Endothelial cell of umbilical vein (primary cell): ENCODE results near the gene TAS1R2. TPM values are rescaled to one million over a fixed set of nuclear protein-coding genes. Genes with fewer than 3 reads are reported as not detected.

Experiments
- BruUV-seq: library from RNA; stranded (reverse); fragments of 400-500 nt; replicated peaks from 2 replicates; lab custom pipeline; 2021; lab: Mats Ljungman, UMichigan
- CTCF ChIA-PET: fragments of 300-600, 350-600 bp; sonication (Branson Sonifier 250); formaldehyde crosslinking; loops from one replicate; lab custom pipeline; 2021; ENCODE audit warnings: antibody characterized with exemption, inconsistent platforms; lab: Charles Lee
- POLR2A ChIA-PET: fragments of 300-600, 350-600 bp; sonication (Branson Sonifier 250); formaldehyde crosslinking; loops from one replicate; lab custom pipeline; 2021; ENCODE audit warnings: antibody characterized with exemption, inconsistent platforms; lab: Charles Lee
- DNase-seq: peaks from one replicate; pipeline ENCODE4 v3.0.0-alpha.2; 2011; ENCODE audit warnings: low read depth, low spot score
- FAIRE-seq: peaks from 2 replicates; lab custom pipeline; 2011; peaks lifted over from hg19 to GRCh38; lab: Jason Lieb, UNC
- H2AFZ ChIP-seq: 2 replicates; pipeline ENCODE4 v1.6.0; 2012; ENCODE audit warnings: low read depth, low read length, control low read depth, inconsistent platforms
- H3K27ac ChIP-seq: 2 replicates; pipeline ENCODE4 v1.5.1; 2011; ENCODE audit warnings: low read depth, mild to moderate bottlenecking, control low read depth, low read length, moderate library complexity; ENCODE audit not compliant: insufficient read depth
- H3K27me3 ChIP-seq, 2 experiments: 2 replicates each; pipeline versions ENCODE4 v1.6.0 to v1.6.1; 2011; ENCODE audit warnings: low read length in 2 of 2, mixed read lengths in 1 of 2; ENCODE audit not compliant: control insufficient read depth in 2 of 2, insufficient read depth in 2 of 2
- H3K36me3 ChIP-seq, 2 experiments: 2 replicates in 1 of 2; 3 replicates in 1 of 2; pipeline ENCODE4 v1.5.1; 2011; ENCODE audit warnings: low read length in 2 of 2, mild to moderate bottlenecking in 1 of 2, moderate library complexity in 1 of 2; ENCODE audit not compliant: control insufficient read depth in 2 of 2, insufficient read depth in 2 of 2; ENCODE audit errors: extremely low read depth in 1 of 2
- H3K4me1 ChIP-seq: 3 replicates; pipeline ENCODE4 v1.5.1; 2011; ENCODE audit warnings: mild to moderate bottlenecking, low read length; ENCODE audit not compliant: control insufficient read depth, insufficient read depth; ENCODE audit errors: extremely low read depth
- H3K4me2 ChIP-seq: 2 replicates; pipeline ENCODE4 v1.6.1; 2011; ENCODE audit warnings: low read length, control low read depth, mixed read lengths; ENCODE audit not compliant: insufficient read depth
- H3K4me3 ChIP-seq, 3 experiments: fragments of 200-600 bp in 1 of 3; sonication (generic), shearing (Covaris generic) in 1 of 3; replicated peaks in 1 of 3; 2 replicates each; pipeline ENCODE4 v1.5.1; 2011 to 2016; ENCODE audit warnings: control low read depth in 3 of 3, low read length in 3 of 3, mild to moderate bottlenecking in 2 of 3, inconsistent platforms in 1 of 3, low read depth in 1 of 3, moderate library complexity in 1 of 3; ENCODE audit not compliant: insufficient read depth in 1 of 3
- H3K79me2 ChIP-seq: 2 replicates; pipeline ENCODE4 v1.6.0; 2012; ENCODE audit warnings: low read length, inconsistent platforms; ENCODE audit not compliant: control insufficient read depth, insufficient read depth
- H3K9ac ChIP-seq: replicated peaks from 2 replicates; pipeline ENCODE3; 2011; ENCODE audit warnings: low read length, control low read depth; ENCODE audit not compliant: insufficient read depth; ENCODE audit errors: extremely low read depth
- H3K9me1 ChIP-seq: replicated peaks from 3 replicates; pipeline ENCODE4 v1.6.0; 2011; ENCODE audit warnings: mild to moderate bottlenecking, low read length; ENCODE audit not compliant: control insufficient read depth, insufficient read depth; ENCODE audit errors: extremely low read depth
- H3K9me3 ChIP-seq: replicated peaks from 2 replicates; pipeline ENCODE4 v1.5.1; 2012; ENCODE audit warnings: low read length, inconsistent platforms; ENCODE audit not compliant: control insufficient read depth, insufficient read depth
- H4K20me1 ChIP-seq: replicated peaks from 2 replicates; pipeline ENCODE3; 2011; ENCODE audit warnings: mild to moderate bottlenecking, low read length; ENCODE audit not compliant: control insufficient read depth, insufficient read depth; ENCODE audit errors: extremely low read depth
- CTCF ChIP-seq, 2 donors: IDR thresholded peaks; 1 replicate in 1 of 2; 2 replicates in 1 of 2; pipeline ENCODE4 v1.5.1; 2011; ENCODE audit warnings: low read length in 2 of 2, mild to moderate bottlenecking in 2 of 2, moderate library complexity in 2 of 2, control low read depth in 1 of 2, inconsistent platforms in 1 of 2, low read depth in 1 of 2; ENCODE audit not compliant: insufficient read depth in 1 of 2; ENCODE audit errors: extremely low read depth in 1 of 2
- EZH2 ChIP-seq: IDR thresholded peaks from 2 replicates; pipeline ENCODE4 v1.6.1; 2012; ENCODE audit warnings: borderline replicate concordance, low read depth, mild to moderate bottlenecking, moderate library complexity, low read length, inconsistent platforms; ENCODE audit not compliant: severe bottlenecking
- FOS ChIP-seq: IDR thresholded peaks from 2 replicates; pipeline ENCODE4 v1.6.1; 2011; ENCODE audit warnings: mild to moderate bottlenecking, low read length, moderate library complexity, borderline replicate concordance; ENCODE audit not compliant: insufficient read depth
- GATA2 ChIP-seq: IDR thresholded peaks from 2 replicates; pipeline ENCODE4 v1.7.0; 2011; ENCODE audit warnings: low read depth, mild to moderate bottlenecking, moderate library complexity, mixed read lengths, low read length; ENCODE audit not compliant: insufficient read length, insufficient read depth
- JUN ChIP-seq: IDR thresholded peaks from 2 replicates; pipeline ENCODE4 v1.6.1; 2011; ENCODE audit warnings: borderline replicate concordance, low read depth; ENCODE audit not compliant: insufficient read length, insufficient read depth
- MAX ChIP-seq: IDR thresholded peaks from 2 replicates; pipeline ENCODE4 v1.6.1; 2011; ENCODE audit not compliant: insufficient read depth, insufficient read length
- MYC ChIP-seq: IDR thresholded peaks from one replicate; pipeline ENCODE4 v1.6.1; 2011; ENCODE audit warnings: mild to moderate bottlenecking, low read depth, low read length
- POLR2A ChIP-seq: IDR thresholded peaks from 2 replicates; pipeline ENCODE4 v1.6.1; 2012; ENCODE audit warnings: low read depth, mild to moderate bottlenecking, control low read depth, low read length
- POLR2AphosphoS5 ChIP-seq: IDR thresholded peaks from 2 replicates; pipeline ENCODE4 v1.6.1; 2012; ENCODE audit warnings: low read depth, mild to moderate bottlenecking, control low read depth, low read length, moderate library complexity; ENCODE audit not compliant: insufficient read depth
- dilution Hi-C: fragments of 300-500 bp; cut with MboI; formaldehyde crosslinking; loops from one replicate; pipeline ENCODE4 v1.15.0; 2019; ENCODE audit warnings: low sequenced_read_pairs; ENCODE audit not compliant: extremely low pct_ligation_motif_present
- intact Hi-C: fragments of 100-400 bp; cut with micrococcal nuclease; formaldehyde crosslinking; loops from one replicate; pipeline ENCODE4 v1.10.0; 2022
- polyA plus RNA-seq, 4 experiments: library from polyadenylated mRNA; depleted of rRNA in 3 of 4; stranded (reverse) in 3 of 4; unstranded in 1 of 4; fragments of >200 nt; gene quantifications; 2 replicates each; pipeline versions ENCODE4 v1.2.1 to v1.2.3, GENCODE V29; 2011 to 2012; ENCODE audit warnings: missing spikeins in 1 of 4
- total RNA-seq: library from RNA; stranded (reverse); gene quantifications from 2 replicates; pipeline ENCODE4 v1.2.3, GENCODE V29; 2021

The TAS1R2 gene
- total and polyA plus RNA-seq, 2 donors (not counting 3 experiments of a cell fraction or from before 2014, with no cell fraction given) = not detected

GRCh38 chr1:18885311-18886002 lies 26.0 kb upstream of the TAS1R2 start:
- TF ChIP-seq POLR2A (no peak), CTCF (IDR thresholded peaks at IDR 0.05; ENCODE audit: extremely low read depth in 1 of 2, insufficient read depth in 1 of 2, low read depth in 1 of 2, low read length in 2 of 2) (no peak), JUN (no peak), EZH2 (no peak), GATA2 (no peak), MYC (no peak), MAX (no peak), FOS (no peak), POLR2AphosphoS5 (no peak)
- intact Hi-C loops (no loop called here), dilution Hi-C loops (no loop called here)
- POLR2A ChIA-PET = no interaction called here
- H3K9me3 ChIP-seq = no peaks in the 10 kb centered on the region
- no peaks in the 10 kb centered on the region for H4K20me1 ChIP-seq
- no peaks in the 10 kb centered on the region for H3K4me1 ChIP-seq
- CTCF ChIA-PET = interaction anchor here (0.5 to 5.2 kb wide), 13 partner anchors 8 to 228 kb away, joined by 3 to 114 read pairs (median 20); partner anchors contain the start of gene ALDH4A1
- no peak overlapping the region for H3K9ac ChIP-seq
- H3K9me1 ChIP-seq = no peaks in the 10 kb centered on the region
- H3K27ac ChIP-seq = no peak overlapping the region
- no peaks in the 10 kb centered on the region for H3K79me2 ChIP-seq
- H3K4me3 ChIP-seq = no peak overlapping the region
- DNase-seq (no peak), FAIRE-seq (no peak)
- BruUV-seq = no TSS peak
- peaks cover 0 to 4% of the 10 kb centered on the region in 2 experiments for H3K36me3 ChIP-seq
- H2AFZ ChIP-seq = no peak overlapping the region
- H3K4me2 ChIP-seq = no peak overlapping the region
- no peaks in the 10 kb centered on the region for H3K27me3 ChIP-seq
